ENCODE measurements around the gene SLC22A5.

DNA sequence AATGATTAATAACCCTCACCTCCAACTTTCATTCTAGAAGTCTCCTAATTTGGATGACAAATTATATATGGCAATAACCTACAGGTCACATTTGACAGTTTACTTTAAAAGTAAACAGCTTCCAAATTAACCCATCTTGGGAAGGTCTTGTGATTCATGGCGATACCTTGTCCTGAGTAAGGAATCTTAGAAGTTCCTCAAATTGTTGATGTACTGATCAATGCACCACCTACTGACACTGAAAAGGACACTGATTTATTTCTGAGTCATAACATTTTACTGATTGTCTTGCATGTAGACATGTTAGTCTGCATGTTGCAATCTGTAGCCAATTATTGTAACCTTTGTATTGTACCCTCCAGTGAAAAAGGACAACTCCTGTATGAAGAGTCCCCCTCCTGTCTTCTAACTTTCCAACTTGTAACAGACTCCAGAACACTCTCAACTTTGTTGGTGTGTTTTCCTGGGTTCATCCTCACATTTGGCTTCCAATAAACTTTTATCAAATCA, 16.0 kb upstream of the SLC22A5 start:
- TF ChIP-seq POLR2AphosphoS5 (IDR thresholded peaks at IDR 0.05; ENCODE audit: low read depth, low read length) (no peak), SIN3A (IDR thresholded peaks at IDR 0.05; ENCODE audit: borderline replicate concordance, insufficient read depth, low read length) (no peak), TAF1 (IDR thresholded peaks at IDR 0.05; ENCODE audit: borderline replicate concordance, insufficient read depth, low read length) (no peak), FOXP2 (optimal IDR thresholded peaks at IDR 0.05; ENCODE audit: borderline replicate concordance, extremely low read depth, extremely low read length, insufficient read depth) (no peak)
- TF ChIP-seq, protein P1, sequence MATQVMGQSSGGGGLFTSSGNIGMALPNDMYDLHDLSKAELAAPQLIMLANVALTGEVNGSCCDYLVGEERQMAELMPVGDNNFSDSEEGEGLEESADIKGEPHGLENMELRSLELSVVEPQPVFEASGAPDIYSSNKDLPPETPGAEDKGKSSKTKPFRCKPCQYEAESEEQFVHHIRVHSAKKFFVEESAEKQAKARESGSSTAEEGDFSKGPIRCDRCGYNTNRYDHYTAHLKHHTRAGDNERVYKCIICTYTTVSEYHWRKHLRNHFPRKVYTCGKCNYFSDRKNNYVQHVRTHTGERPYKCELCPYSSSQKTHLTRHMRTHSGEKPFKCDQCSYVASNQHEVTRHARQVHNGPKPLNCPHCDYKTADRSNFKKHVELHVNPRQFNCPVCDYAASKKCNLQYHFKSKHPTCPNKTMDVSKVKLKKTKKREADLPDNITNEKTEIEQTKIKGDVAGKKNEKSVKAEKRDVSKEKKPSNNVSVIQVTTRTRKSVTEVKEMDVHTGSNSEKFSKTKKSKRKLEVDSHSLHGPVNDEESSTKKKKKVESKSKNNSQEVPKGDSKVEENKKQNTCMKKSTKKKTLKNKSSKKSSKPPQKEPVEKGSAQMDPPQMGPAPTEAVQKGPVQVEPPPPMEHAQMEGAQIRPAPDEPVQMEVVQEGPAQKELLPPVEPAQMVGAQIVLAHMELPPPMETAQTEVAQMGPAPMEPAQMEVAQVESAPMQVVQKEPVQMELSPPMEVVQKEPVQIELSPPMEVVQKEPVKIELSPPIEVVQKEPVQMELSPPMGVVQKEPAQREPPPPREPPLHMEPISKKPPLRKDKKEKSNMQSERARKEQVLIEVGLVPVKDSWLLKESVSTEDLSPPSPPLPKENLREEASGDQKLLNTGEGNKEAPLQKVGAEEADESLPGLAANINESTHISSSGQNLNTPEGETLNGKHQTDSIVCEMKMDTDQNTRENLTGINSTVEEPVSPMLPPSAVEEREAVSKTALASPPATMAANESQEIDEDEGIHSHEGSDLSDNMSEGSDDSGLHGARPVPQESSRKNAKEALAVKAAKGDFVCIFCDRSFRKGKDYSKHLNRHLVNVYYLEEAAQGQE (IDR thresholded peaks at IDR 0.05; ENCODE audit: insufficient read depth in 1 of 2, low read depth in 2 of 2, low read length in 2 of 2), result no peak
